Left lung (tissue), 10 donors: ENCODE data around the gene TEAD1. TPM values are rescaled to one million over a fixed set of nuclear protein-coding genes. Genes with fewer than 3 reads are reported as not detected.

Source experiments
- ATAC-seq: fragments of 200-7000 bp; cut with Tn5 transposase; one replicate; pipeline ENCODE4 v1.9.1; 2020; ENCODE audit warnings: moderate library complexity
- DNase-seq, 4 donors: peaks; one replicate each; pipeline ENCODE4 v3.0.0-alpha.2; 2013 to 2020
- H3K27ac ChIP-seq, 2 donors: fragments of 200-600 bp; sonication (generic) in 1 of 2; one replicate each; pipeline versions ENCODE4 v1.5.0 to v1.8.0; 2020 to 2021
- H3K27me3 ChIP-seq, 2 donors: fragments of 200-600 bp; sonication (generic) in 1 of 2; one replicate each; pipeline versions ENCODE4 v1.5.0 to v1.8.0; 2020 to 2021
- H3K36me3 ChIP-seq, 2 donors: fragments of 200-600 bp; sonication (generic) in 1 of 2; one replicate each; pipeline versions ENCODE4 v1.5.0 to v1.8.0; 2020 to 2021
- H3K4me1 ChIP-seq, 2 donors: fragments of 200-600 bp; one replicate each; pipeline ENCODE4 v1.8.0; 2021
- H3K4me3 ChIP-seq, 2 donors: fragments of 200-600 bp; sonication (generic) in 1 of 2; one replicate each; pipeline versions ENCODE4 v1.5.0 to v1.8.0; 2020 to 2021; ENCODE audit warnings: mild to moderate bottlenecking in 1 of 2
- H3K9me3 ChIP-seq, 2 donors: fragments of 200-600 bp; sonication (generic) in 1 of 2; one replicate each; pipeline versions ENCODE4 v1.5.0 to v1.8.0; 2020 to 2021
- intact Hi-C, 2 donors: fragments of 100-400 bp; cut with DNase I; formaldehyde crosslinking; loops; one replicate each; pipeline versions ENCODE4 v1.11.2 to v1.14.2; 2022
- polyA plus RNA-seq, 6 donors: library from polyadenylated mRNA; unstranded; fragments of 120-200 nt; gene quantifications; one replicate each; pipeline ENCODE4 v1.2.1, GENCODE V29; 2013; ENCODE audit not compliant: insufficient read length in 6 of 6
- total RNA-seq, 2 donors: library from RNA; stranded (reverse); fragmentation: NEBNext Ultra II Directional; extraction: Animal tissue kit (Norgen Biotek cat#: 25700); gene quantifications; one replicate each; pipeline ENCODE4 v1.2.1, GENCODE V29; 2021
- TF ChIP-seq, protein P1 (sequence below), 2 donors: fragments of 200-600 bp; sonication (generic) in 1 of 2; IDR thresholded peaks; one replicate each; pipeline versions ENCODE4 v1.5.0 to v1.8.0; 2021; ENCODE audit warnings: antibody characterized with exemption in 2 of 2
- donor health status: DM: no; HTN: yes; CAD: no.
- donor health status: DM: no; HTN: no; CAD: no.

The TEAD1 gene
- total and polyA plus RNA-seq, 8 donors = 58.1 to 106 (median 86.9) TPM

DNA sequence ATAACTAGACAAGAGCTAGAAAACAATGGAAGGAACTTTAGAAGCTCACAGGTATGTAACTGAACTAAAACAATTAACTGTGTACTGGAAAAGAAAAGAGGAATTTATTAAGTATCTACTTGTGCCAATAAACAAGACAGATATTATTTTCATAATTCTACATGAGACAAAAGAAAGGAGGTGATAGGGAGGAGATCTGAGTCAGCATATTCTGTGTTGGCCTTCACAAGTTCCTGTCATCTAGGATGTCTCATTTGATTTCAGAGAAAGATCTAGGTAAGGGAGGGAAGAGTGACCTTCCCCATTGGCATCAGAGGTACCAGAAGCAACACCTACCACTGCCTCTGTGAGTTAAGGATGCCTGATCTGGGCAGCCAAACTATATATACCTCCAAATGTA is 34.8 kb upstream of the TEAD1 start:
- H3K27me3 ChIP-seq = no peaks in the 10 kb centered on the region
- TF ChIP-seq, protein P1, sequence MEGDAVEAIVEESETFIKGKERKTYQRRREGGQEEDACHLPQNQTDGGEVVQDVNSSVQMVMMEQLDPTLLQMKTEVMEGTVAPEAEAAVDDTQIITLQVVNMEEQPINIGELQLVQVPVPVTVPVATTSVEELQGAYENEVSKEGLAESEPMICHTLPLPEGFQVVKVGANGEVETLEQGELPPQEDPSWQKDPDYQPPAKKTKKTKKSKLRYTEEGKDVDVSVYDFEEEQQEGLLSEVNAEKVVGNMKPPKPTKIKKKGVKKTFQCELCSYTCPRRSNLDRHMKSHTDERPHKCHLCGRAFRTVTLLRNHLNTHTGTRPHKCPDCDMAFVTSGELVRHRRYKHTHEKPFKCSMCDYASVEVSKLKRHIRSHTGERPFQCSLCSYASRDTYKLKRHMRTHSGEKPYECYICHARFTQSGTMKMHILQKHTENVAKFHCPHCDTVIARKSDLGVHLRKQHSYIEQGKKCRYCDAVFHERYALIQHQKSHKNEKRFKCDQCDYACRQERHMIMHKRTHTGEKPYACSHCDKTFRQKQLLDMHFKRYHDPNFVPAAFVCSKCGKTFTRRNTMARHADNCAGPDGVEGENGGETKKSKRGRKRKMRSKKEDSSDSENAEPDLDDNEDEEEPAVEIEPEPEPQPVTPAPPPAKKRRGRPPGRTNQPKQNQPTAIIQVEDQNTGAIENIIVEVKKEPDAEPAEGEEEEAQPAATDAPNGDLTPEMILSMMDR (IDR thresholded peaks at IDR 0.05) = no peak
- ATAC-seq (no peak), DNase-seq (no peak)
- no peak overlapping the region for H3K27ac ChIP-seq
- intact Hi-C loops = no loop called here
- H3K4me1 ChIP-seq = no peaks in the 10 kb centered on the region
- H3K9me3 ChIP-seq = no peaks in the 10 kb centered on the region
- no peak overlapping the region for H3K4me3 ChIP-seq
- H3K36me3 ChIP-seq = no peaks in the 10 kb centered on the region

DNA sequence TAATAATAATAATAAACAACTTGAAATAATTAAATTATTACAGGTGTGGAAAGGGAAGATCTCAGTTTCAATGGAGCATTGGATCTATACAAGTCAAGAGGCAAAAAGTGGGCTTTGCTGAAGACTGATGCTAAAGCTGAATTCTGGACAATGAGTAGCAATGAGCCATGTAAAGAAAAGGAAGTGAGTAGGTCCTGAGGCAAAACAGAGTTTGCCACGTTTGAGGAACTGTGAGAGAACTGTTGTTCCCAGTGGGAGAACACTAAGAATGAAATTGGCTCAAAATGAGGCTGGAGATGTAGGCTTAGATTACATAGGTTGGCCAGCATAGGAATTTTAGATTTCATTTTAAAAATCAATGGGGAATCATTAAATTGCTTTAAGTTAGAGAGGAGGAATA is 33.9 kb upstream of the TEAD1 start:
- intact Hi-C loops = no loop called here
- no peak overlapping the region for H3K4me3 ChIP-seq
- H3K9me3 ChIP-seq = no peaks in the 10 kb centered on the region
- no peaks in the 10 kb centered on the region for H3K36me3 ChIP-seq
- TF ChIP-seq, protein P1 (IDR thresholded peaks at IDR 0.05) = no peak
- DNase-seq (no peak), ATAC-seq (no peak)
- no peaks in the 10 kb centered on the region for H3K4me1 ChIP-seq
- no peaks in the 10 kb centered on the region for H3K27me3 ChIP-seq
- no peak overlapping the region for H3K27ac ChIP-seq

DNA sequence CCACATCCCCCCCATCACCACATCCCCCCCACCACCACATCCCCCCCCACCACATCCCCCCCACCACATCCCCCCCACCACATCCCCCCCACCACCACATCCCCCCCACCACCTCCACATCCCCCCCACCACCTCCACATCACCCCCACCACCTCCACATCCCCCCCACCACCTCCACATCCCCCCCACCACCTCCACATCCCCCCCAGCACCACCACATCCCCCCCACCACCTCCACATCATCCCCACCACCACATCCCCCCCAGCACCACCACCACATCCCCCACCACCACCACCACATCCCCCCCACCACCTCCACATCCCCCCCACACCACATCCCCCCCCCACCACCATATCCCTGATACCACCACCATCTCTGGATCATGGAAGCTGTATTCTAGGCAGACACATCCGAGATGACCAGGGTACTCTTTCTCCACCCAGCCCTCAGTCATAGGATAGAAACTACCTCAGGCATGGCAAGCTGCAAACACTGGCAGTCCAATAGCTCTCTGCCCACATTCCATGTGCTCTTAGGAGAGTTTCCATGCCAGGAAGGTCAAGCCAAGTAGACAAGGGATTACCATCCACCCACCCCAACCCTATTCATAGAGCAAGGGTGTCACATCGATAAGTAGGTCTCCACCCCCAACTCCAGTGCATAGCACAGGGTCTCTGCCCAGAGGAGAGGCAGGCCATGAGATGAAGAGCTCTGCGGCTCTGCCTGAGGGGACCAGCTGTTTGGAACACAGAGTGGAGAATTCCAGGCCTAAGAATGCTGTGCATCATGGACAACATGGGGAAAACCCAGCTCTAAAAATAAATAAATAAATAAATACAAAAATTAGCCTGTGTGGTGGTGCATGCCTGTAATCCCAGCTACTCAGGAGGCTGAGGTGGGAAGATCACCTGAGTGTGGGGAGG is 33.0 kb upstream of the TEAD1 start:
- Histone ChIP-seq H3K27me3 (no peaks in the 10 kb centered on the region), H3K4me3 (no peak overlapping the region), H3K4me1 (no peaks in the 10 kb centered on the region), H3K36me3 (no peaks in the 10 kb centered on the region), H3K9me3 (no peaks in the 10 kb centered on the region), H3K27ac (no peak overlapping the region)
- intact Hi-C loops = no loop called here
- ATAC-seq (no peak), DNase-seq (peak in 1 of 4 donors; percentile 35)
- TF ChIP-seq, protein P1 (IDR thresholded peaks at IDR 0.05) = no peak

DNA sequence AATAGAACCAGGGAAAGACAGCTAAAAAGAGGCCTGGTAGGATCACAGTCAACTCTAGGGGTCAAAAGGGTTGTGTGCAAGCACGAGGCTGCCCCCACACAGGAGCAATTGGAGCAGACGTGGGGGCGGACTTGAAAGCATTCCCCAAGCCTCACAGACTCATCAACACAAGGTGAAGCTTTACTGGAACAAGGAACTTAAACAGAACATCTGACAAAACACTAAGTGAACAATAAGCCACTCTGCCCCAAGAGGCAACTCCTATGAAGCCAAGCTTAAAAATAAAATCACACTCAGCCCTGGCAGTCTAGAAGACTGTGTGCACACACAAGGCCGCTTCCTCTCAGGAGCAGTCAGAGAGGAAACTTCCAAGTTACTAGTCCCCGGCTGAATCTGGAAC is 32.2 kb upstream of the TEAD1 start:
- no peaks in the 10 kb centered on the region for H3K27me3 ChIP-seq
- H3K4me3 ChIP-seq = no peak overlapping the region
- H3K9me3 ChIP-seq = no peaks in the 10 kb centered on the region
- H3K4me1 ChIP-seq = no peaks in the 10 kb centered on the region
- intact Hi-C loops = no loop called here
- TF ChIP-seq, protein P1 (IDR thresholded peaks at IDR 0.05) = no peak
- DNase-seq (peak in 1 of 4 donors; percentile 33), ATAC-seq (no peak)
- H3K36me3 ChIP-seq = no peaks in the 10 kb centered on the region
- H3K27ac ChIP-seq = no peak overlapping the region

DNA sequence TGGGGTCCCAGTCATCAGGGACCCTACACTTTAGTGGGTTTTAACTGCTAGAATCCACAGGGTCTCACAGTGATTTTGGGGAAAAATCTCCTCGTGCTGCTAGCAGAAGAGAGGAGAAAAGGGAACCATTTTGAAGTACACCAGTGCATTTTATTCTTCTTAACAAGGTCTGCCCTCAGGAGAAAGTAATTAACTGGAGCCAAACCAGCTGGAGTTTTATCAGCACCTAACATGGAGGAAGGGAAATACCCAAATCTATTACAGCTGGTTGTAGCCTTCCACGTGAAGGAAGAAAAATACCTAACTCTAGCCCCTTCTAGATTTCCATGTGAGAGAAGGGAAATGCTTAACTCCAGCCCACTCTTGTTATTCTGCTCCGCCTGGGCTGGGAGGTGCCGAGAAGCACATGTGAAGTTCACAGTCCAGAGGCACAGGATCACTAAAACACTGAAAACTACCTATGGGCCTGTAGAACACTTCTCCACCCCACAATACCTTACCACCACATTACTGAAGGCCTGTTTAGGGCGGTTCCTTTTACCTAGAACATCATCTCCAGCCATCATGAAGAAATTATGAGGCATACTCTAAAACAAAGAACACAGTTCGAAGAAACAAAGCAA is 31.3 kb upstream of the TEAD1 start:
- H3K4me1 ChIP-seq = no peaks in the 10 kb centered on the region
- no peaks in the 10 kb centered on the region for H3K36me3 ChIP-seq
- no peak overlapping the region for H3K27ac ChIP-seq
- TF ChIP-seq, protein P1 (IDR thresholded peaks at IDR 0.05) = no peak
- DNase-seq (no peak), ATAC-seq (no peak)
- intact Hi-C loops = no loop called here
- H3K9me3 ChIP-seq = no peaks in the 10 kb centered on the region
- no peak overlapping the region for H3K4me3 ChIP-seq
- no peaks in the 10 kb centered on the region for H3K27me3 ChIP-seq
